NCI-H748 treated with DMSO at 0.1 percent for 48 hours (cell line): Measurements from ENCODE around the gene KCNK17.
A peak's percentile ranks its signal among the peaks of the same experiment; 100 is the strongest.

Experiments used
- DNase-seq: peaks from one replicate; lab custom pipeline; 2025; lab: John Stamatoyannopoulos, UW

KCNK17 gene

GRCh38 chr6:39266782-39267355 lies 47.4 kb downstream of the KCNK17 start:
- DNase-seq, result no peak

GRCh38 chr6:39266375-39266774 lies 47.8 kb downstream of the KCNK17 start:
- no peak for DNase-seq

- no peak for DNase-seq
Observed at GRCh38 chr6:39263303-39264037, 50.7 kb downstream of the KCNK17 start.

GRCh38 chr6:39261751-39262150 lies 52.5 kb downstream of the KCNK17 start:
- no peak for DNase-seq

- no peak for DNase-seq
Observed at GRCh38 chr6:39260953-39261352, 53.3 kb downstream of the KCNK17 start.

GRCh38 chr6:39260456-39260855 lies 53.8 kb downstream of the KCNK17 start:
- no peak for DNase-seq

GRCh38 chr6:39256294-39256940 lies 57.8 kb downstream of the KCNK17 start:
- no peak for DNase-seq

GRCh38 chr6:39254999-39255535 lies 59.2 kb downstream of the KCNK17 start:
- no peak for DNase-seq

GRCh38 chr6:39251406-39251805 lies 62.8 kb downstream of the KCNK17 start:
- DNase-seq, result peak; percentile 27

- DNase-seq, result no peak
Observed at GRCh38 chr6:39250507-39250906, 63.7 kb downstream of the KCNK17 start.

- DNase-seq, result no peak
Observed at GRCh38 chr6:39249278-39249677, 64.9 kb downstream of the KCNK17 start.
